Stimulated activated CD8-positive, alpha-beta memory T cell treated with anti-CD3 and anti-CD28 coated beads, Interleukin-4, amount 100 ng/mL, for 48 hours (primary cell): Measurements from ENCODE around the gene BRD7.

Experiments used
- DNase-seq: peaks from one replicate; pipeline ENCODE4 v3.0.0-alpha.2; 2020

BRD7 gene

DNA sequence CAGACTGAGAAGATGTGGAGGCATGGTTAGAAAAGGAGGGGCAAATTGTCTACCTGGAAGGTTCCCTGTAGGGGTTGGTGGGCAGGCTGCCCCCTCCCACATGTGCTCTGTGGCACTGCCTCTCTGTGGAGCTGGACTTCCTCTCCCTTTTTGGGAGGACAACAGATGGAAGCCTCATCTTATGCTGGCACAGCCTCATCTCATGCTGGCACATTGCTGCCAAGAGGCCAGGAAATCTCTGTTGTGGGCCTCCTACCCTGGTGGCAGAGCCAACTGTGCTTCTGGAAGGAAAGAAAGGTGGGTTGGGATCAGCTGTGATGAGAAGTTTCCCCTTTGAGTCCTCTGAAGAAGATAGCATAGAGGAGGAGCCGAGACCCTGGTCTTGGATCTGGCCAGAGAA, 19.7 kb upstream of the BRD7 start:
- no peak for DNase-seq

- no peak for DNase-seq
These were observed 18.0 kb upstream of the BRD7 start for GRCh38 chr16:50386774-50387173.

DNA sequence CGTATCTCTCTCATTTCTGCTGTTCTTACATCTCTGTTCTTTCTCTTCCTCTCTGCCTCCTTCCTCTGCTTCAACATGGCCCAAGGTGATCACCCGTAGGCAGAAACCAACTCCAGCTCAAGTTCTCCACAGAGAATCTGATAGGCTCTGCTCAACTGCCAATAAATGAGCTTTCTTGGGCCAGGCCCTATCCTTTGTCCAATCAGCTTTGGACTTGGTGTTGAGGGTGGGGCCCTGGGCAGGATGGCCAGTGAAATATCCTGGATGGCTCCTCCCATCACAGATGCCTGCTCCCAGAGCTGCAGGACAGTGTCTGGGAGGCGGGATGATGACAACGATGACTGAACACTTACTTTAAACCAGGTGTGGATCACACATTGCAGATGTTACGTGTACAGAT, 17.4 kb upstream of the BRD7 start:
- DNase-seq, result no peak

- no peak for DNase-seq
These were observed 15.8 kb upstream of the BRD7 start for GRCh38 chr16:50384500-50385135.

GRCh38 chr16:50381679-50382440, 13.1 kb upstream of the BRD7 start:
- DNase-seq, result no peak

DNA sequence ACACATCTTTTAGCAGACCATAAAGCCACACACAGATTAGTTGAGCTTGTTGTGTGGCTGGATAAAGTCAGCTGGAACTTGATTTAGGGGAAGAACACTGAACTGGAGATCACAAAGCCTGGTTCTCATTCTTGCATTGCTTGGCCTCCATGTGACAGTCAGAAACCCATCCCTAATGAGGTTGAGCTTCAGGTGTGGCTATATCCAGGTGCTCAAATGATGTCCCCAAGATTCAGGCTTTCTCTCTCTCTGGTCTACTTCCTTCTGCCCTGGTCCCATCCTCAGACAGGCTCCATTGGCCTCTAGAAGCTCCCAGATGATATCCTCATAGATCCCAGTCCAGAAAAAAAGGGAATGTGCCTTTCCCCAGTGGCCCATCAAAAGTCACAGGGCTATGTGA, 9.6 kb upstream of the BRD7 start:
- DNase-seq, result no peak

DNA sequence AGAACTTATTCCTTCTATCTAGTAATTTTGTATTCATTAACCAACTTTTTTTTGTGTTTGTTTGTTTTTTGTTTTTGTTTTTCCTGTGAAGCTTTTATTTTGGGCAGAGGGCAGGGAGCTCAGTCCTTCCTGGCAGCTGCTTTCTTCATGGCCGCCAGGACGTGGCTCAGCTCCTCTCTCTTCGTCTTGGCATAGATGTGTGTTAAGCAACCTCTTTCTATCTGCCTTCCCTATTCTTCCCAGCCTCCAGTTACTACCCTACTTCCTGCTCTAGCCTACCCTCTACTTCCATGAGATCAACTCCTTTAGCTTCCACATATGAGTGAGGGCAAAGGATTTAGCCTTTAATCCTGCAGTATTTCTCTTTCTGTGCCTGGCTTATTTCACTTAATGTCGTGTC, 8.2 kb upstream of the BRD7 start:
- no peak for DNase-seq

DNA sequence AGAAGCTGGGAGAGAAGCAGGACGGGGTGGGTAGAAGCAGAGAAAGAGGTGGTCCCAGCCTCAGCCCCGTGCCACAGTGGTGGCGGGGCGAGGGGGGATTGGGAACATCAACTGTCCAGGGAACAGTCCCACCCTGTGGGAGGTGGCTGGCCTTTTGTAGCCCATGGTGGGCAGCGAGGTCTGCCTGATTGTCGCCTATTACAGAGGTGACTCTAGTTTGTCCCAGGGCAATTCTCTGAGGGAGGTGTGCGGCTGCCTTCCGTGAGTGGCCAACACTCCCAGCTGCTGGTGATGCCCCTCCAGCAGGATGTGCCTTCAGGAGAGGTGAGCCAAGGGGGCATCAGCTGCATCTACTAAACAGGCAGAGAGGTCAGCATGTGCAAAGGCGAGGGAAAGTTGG, 5.0 kb upstream of the BRD7 start:
- no peak for DNase-seq

- no peak for DNase-seq
These were observed 4.5 kb upstream of the BRD7 start for GRCh38 chr16:50373345-50373701.

DNA sequence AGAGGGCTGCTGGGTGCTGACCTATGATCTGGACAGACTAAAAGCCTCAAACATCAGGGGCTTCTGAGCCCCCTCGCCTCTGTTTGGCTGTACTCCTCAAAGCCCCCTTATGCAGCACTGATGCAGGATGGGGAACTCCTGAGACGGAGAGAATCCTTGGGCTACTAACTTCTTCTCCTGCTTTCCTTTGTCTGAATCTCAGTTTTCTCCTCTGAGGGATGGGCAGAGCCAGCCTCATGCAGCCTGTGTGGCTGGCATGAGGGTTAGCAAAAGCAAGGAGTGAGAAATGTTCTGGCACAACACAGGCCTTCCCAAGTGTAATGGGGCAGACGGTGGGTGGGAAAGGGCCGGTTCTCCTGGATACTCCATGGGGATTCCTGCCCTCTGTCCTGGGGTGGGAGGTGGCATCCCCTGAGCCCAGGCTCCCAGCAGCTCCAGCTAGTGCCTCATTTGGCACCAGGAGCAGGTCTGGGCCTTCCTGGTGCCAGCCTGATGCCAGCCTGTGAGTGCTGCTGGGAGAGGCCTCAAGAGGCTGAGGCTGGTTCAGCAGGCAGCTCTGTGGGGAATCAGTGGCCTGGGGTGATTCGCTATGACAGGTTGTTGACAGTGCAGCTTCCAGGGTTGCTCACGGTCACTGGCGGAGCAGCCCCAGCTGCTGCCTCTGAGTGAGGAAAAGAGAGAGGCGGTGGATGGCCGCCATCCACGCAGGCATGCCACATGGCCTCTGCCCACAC, 4.0 kb upstream of the BRD7 start:
- no peak for DNase-seq

GRCh38 chr16:50371936-50372595, 3.3 kb upstream of the BRD7 start:
- DNase-seq, result no peak

DNA sequence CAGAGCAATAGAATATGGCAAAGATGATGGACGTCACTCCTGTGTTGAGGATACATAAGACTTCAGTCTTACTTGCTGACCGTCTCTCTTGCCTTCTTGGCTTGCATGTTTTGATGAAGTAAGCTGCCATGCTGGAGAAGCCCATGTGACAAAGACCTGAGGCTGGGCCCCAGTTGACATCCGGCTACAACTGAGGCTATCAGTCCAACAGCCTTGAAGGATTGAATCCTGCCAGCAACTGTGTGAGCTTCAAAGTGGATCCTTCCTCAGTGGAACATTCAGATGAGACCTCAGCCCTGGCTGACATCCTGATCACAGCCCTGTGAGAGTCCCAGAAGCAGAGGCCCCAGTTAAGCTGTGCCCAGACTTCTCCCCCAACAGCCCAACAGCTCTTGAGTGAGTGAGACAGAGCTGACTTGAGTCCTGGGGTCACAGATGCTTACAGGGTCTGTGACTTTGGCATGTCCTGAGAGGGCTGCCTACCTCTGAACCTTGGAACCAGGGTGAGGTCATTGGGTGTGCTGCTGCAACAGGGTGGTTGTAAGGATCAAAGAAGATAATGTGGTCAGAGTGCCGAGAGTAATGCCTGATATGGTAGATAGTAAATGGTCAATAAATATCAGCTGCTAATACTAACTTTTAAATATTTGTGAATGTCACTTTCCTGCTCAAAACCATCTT, 2.4 kb upstream of the BRD7 start:
- DNase-seq, result no peak

- no peak for DNase-seq
These were observed 481 bp upstream of the BRD7 start for GRCh38 chr16:50369133-50369804.

GRCh38 chr16:50367777-50368409, 895 bp downstream of the BRD7 start:
- DNase-seq, result no peak

- DNase-seq, result no peak
These were observed 2.8 kb downstream of the BRD7 start for GRCh38 chr16:50365791-50366575.

- no peak for DNase-seq
These were observed 5.1 kb downstream of the BRD7 start for GRCh38 chr16:50363656-50364055.

- no peak for DNase-seq
These were observed 8.0 kb downstream of the BRD7 start for GRCh38 chr16:50360779-50361178.

- DNase-seq, result no peak
These were observed 8.6 kb downstream of the BRD7 start for GRCh38 chr16:50360033-50360778.

DNA sequence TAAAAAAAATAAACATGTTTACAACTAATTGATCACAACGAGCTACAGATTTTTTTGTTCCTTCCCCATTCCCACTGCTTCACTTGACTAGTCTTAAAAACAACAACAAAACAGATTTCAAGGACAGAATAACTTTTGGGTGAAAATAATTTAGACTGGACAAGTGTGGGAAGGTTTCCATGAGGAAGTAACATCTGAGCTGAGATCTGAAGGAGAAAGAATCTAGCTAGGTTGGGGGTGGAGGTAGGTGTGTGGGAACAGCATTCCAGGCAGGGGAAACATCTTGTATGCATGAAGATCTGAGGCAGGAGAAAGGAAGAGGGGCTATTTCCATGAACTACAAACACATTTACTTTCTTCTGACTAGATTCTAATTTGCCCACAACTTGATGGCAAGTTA, 9.2 kb downstream of the BRD7 start:
- no peak for DNase-seq
